Keratinocyte (primary cell): ENCODE results near the gene OAT. TPM values are rescaled to one million over a fixed set of nuclear protein-coding genes. Genes with fewer than 3 reads are reported as not detected.

ENCODE experiments used
- DNase-seq: peaks from one replicate; pipeline ENCODE4 v3.0.0-alpha.2; 2011; ENCODE audit warnings: low read depth, missing footprints, low spot score
- FAIRE-seq: peaks from 2 replicates; lab custom pipeline; 2011; peaks lifted over from hg19 to GRCh38; lab: Jason Lieb, UNC
- H2AFZ ChIP-seq: 2 replicates; pipeline ENCODE4 v1.6.0; 2012; ENCODE audit warnings: low read length, control low read depth, inconsistent platforms; ENCODE audit not compliant: control insufficient read depth
- H3K27ac ChIP-seq: 2 replicates; pipeline ENCODE4 v1.5.1; 2011; ENCODE audit warnings: low read length; ENCODE audit not compliant: control insufficient read depth, insufficient read depth
- H3K27me3 ChIP-seq: 3 replicates; pipeline ENCODE4 v1.6.0; 2011; ENCODE audit warnings: low read length; ENCODE audit not compliant: control insufficient read depth, insufficient read depth; ENCODE audit errors: extremely low read depth
- H3K36me3 ChIP-seq, 2 experiments: 2 replicates in 1 of 2; 3 replicates in 1 of 2; pipeline ENCODE4 v1.5.1; 2011; ENCODE audit warnings: low read length in 2 of 2, mild to moderate bottlenecking in 1 of 2; ENCODE audit not compliant: control insufficient read depth in 2 of 2, insufficient read depth in 2 of 2; ENCODE audit errors: extremely low read depth in 1 of 2
- H3K4me1 ChIP-seq: 3 replicates; pipeline ENCODE4 v1.5.1; 2011; ENCODE audit warnings: low read length; ENCODE audit not compliant: control insufficient read depth, insufficient read depth; ENCODE audit errors: extremely low read depth
- H3K4me2 ChIP-seq: 3 replicates; pipeline ENCODE4 v1.6.0; 2011; ENCODE audit warnings: low read depth, low read length; ENCODE audit not compliant: control insufficient read depth, insufficient read depth; ENCODE audit errors: extremely low read depth
- H3K4me3 ChIP-seq, 3 experiments: fragments of 200-600 bp in 1 of 3; sonication (generic) in 1 of 3; 2 replicates in 2 of 3; 3 replicates in 1 of 3; pipeline ENCODE4 v1.5.1; 2011 to 2016; ENCODE audit warnings: low read length in 3 of 3, mild to moderate bottlenecking in 3 of 3, control low read depth in 2 of 3, inconsistent platforms in 1 of 3, low read depth in 1 of 3, mixed read lengths in 1 of 3, mixed run types in 1 of 3, moderate library complexity in 1 of 3; ENCODE audit not compliant: control insufficient read depth in 2 of 3, insufficient read depth in 2 of 3; ENCODE audit errors: extremely low read depth in 1 of 3
- H3K79me2 ChIP-seq: 2 replicates; pipeline ENCODE4 v1.6.0; 2012; ENCODE audit warnings: low read length; ENCODE audit not compliant: control insufficient read depth, insufficient read depth
- H3K9ac ChIP-seq: 3 replicates; pipeline ENCODE4 v1.6.0; 2011; ENCODE audit warnings: low read length; ENCODE audit not compliant: control insufficient read depth, insufficient read depth; ENCODE audit errors: extremely low read depth
- H3K9me1 ChIP-seq: 3 replicates; pipeline ENCODE4 v1.6.0; 2011; ENCODE audit warnings: low read length; ENCODE audit not compliant: control insufficient read depth, insufficient read depth; ENCODE audit errors: extremely low read depth
- H3K9me3 ChIP-seq: 2 replicates; pipeline ENCODE4 v1.5.1; 2012; ENCODE audit warnings: low read depth, low read length; ENCODE audit not compliant: control insufficient read depth
- H4K20me1 ChIP-seq: 3 replicates; pipeline ENCODE4 v1.6.0; 2011; ENCODE audit warnings: low read length; ENCODE audit not compliant: control insufficient read depth, insufficient read depth; ENCODE audit errors: extremely low read depth
- EZH2 ChIP-seq: IDR thresholded peaks from one replicate; pipeline ENCODE4 v1.6.1; 2012; ENCODE audit warnings: inconsistent platforms, mild to moderate bottlenecking, low read length, moderate library complexity
- dilution Hi-C: fragments of 300-500 bp; cut with MboI; formaldehyde crosslinking; loops from one replicate; pipeline ENCODE4 v1.7.0; 2020; ENCODE audit warnings: low sequenced_read_pairs; ENCODE audit not compliant: extremely low pct_ligation_motif_present
- polyA plus RNA-seq, 5 experiments: library from polyadenylated mRNA; depleted of rRNA in 3 of 5; stranded (reverse) in 3 of 5; stranded (forward) in 1 of 5; unstranded in 1 of 5; fragments of >200 nt; gene quantifications; 1 replicate in 1 of 5; 2 replicates in 3 of 5; 3 replicates in 1 of 5; pipeline versions ENCODE4 v1.2.1 to v1.2.3, GENCODE V29; 2011 to 2012; ENCODE audit warnings: missing spikeins in 2 of 5, low read depth in 1 of 5, low replicate concordance in 1 of 5
- TF ChIP-seq, protein P1 (sequence below), 3 experiments: IDR thresholded peaks in 1 of 3; conservative IDR thresholded peaks in 1 of 3; optimal IDR thresholded peaks in 1 of 3; 2 replicates in 2 of 3; 3 replicates in 1 of 3; pipeline versions ENCODE3 to v1.5.1; 2011; ENCODE audit warnings: low read length in 3 of 3, mild to moderate bottlenecking in 3 of 3, moderate library complexity in 2 of 3, control low read depth in 1 of 3, inconsistent platforms in 1 of 3; ENCODE audit not compliant: insufficient read depth in 2 of 3; ENCODE audit errors: extremely low read depth in 1 of 3

Gene OAT
- polyA plus RNA-seq, 1 donor (not counting 4 experiments of a cell fraction or from before 2014, with no cell fraction given): 528 TPM

DNA sequence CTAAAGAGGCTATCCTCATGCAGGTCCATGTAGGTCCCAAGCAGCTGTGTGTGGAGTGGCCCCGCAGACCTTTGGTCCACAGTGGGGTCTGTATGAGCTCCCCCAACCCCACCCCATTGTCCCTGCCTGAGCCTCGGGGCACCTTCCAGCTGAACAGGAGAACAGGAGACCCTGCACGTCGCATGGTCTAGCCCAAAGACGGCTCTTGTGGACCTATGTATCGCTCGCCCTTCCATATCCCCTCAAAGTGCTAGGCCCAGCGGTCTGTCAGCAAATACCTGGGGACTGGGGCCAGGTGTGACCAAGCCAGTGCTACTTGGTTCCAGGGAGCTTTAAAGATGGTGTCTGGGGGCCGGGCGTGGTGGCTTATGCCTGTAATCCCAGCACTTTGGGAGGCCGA, 43.0 kb downstream of the OAT start:
- no peak overlapping the region for H3K9ac ChIP-seq
- H3K27ac ChIP-seq: no peak overlapping the region
- TF ChIP-seq EZH2: no peak
- TF ChIP-seq, protein P1, sequence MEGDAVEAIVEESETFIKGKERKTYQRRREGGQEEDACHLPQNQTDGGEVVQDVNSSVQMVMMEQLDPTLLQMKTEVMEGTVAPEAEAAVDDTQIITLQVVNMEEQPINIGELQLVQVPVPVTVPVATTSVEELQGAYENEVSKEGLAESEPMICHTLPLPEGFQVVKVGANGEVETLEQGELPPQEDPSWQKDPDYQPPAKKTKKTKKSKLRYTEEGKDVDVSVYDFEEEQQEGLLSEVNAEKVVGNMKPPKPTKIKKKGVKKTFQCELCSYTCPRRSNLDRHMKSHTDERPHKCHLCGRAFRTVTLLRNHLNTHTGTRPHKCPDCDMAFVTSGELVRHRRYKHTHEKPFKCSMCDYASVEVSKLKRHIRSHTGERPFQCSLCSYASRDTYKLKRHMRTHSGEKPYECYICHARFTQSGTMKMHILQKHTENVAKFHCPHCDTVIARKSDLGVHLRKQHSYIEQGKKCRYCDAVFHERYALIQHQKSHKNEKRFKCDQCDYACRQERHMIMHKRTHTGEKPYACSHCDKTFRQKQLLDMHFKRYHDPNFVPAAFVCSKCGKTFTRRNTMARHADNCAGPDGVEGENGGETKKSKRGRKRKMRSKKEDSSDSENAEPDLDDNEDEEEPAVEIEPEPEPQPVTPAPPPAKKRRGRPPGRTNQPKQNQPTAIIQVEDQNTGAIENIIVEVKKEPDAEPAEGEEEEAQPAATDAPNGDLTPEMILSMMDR (optimal IDR thresholded peaks at IDR 0.05 in 1 of 3, IDR thresholded peaks at IDR 0.05 in 1 of 3, conservative IDR thresholded peaks at IDR 0.05 in 1 of 3; ENCODE audit: extremely low read depth in 1 of 3, insufficient read depth in 2 of 3, low read length in 3 of 3): no peak
- H3K9me3 ChIP-seq: no peaks in the 10 kb centered on the region
- H3K27me3 ChIP-seq: peaks cover 11% of the 10 kb centered on the region
- no peaks in the 10 kb centered on the region for H3K79me2 ChIP-seq
- FAIRE-seq (no peak), DNase-seq (no peak)
- H4K20me1 ChIP-seq: no peaks in the 10 kb centered on the region
- no peak overlapping the region for H3K4me3 ChIP-seq
- H3K36me3 ChIP-seq: no peaks in the 10 kb centered on the region
- no peak overlapping the region for H2AFZ ChIP-seq
- peaks cover 16% of the 10 kb centered on the region for H3K4me1 ChIP-seq
- no peak overlapping the region for H3K4me2 ChIP-seq
- dilution Hi-C loops: loop anchor here (25.0 kb wide), 1 partner anchor 388 kb away; no protein-coding TSS in a partner anchor
- no peaks in the 10 kb centered on the region for H3K9me1 ChIP-seq

DNA sequence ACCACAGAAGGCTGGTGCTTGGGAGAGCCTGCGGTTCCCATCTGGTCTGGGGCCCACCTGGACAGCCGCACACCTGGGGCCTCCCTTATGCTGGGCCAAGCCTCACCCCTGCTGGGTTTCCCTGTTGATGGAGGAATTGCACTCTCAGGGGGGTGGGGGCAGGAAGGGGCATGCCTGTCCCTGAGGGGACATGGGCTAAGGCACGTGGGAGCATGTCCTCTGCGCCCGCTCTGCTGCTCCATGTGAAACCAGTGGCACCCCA, 43.4 kb downstream of the OAT start:
- Histone ChIP-seq H3K79me2 (no peaks in the 10 kb centered on the region), H3K36me3 (no peaks in the 10 kb centered on the region), H3K4me1 (peaks cover 16% of the 10 kb centered on the region), H3K9me3 (no peaks in the 10 kb centered on the region), H3K4me2 (no peak overlapping the region), H3K27ac (no peak overlapping the region), H3K9ac (no peak overlapping the region), H3K9me1 (no peaks in the 10 kb centered on the region), H3K27me3 (peaks cover 11% of the 10 kb centered on the region), H4K20me1 (no peaks in the 10 kb centered on the region), H2AFZ (no peak overlapping the region), H3K4me3 (no peak overlapping the region)
- dilution Hi-C loops: loop anchor here (25.0 kb wide), 1 partner anchor 388 kb away; no protein-coding TSS in a partner anchor
- DNase-seq (no peak), FAIRE-seq (no peak)
- TF ChIP-seq, protein P1 (optimal IDR thresholded peaks at IDR 0.05 in 1 of 3, IDR thresholded peaks at IDR 0.05 in 1 of 3, conservative IDR thresholded peaks at IDR 0.05 in 1 of 3; ENCODE audit: extremely low read depth in 1 of 3, insufficient read depth in 2 of 3, low read length in 3 of 3): no peak
- TF ChIP-seq EZH2: no peak
